RWPE2 (cell line): ENCODE data around the gene ASB3.

Experiments
- ATAC-seq: fragments of 200-7000 bp; cut with Tn5 transposase; 3 replicates; pipeline ENCODE4 v1.9.1; 2021; ENCODE audit warnings: low read depth
- DNase-seq: peaks from one replicate; pipeline ENCODE4 v3.0.0-alpha.2; 2020; ENCODE audit warnings: low spot score
- H3K27ac ChIP-seq: fragments of 450-650 bp; 2 replicates; pipeline ENCODE4 v1.5.1; 2017; ENCODE audit warnings: mild to moderate bottlenecking; ENCODE audit not compliant: poor library complexity, severe bottlenecking
- H3K27me3 ChIP-seq: fragments of 250-450 bp; sonication (Bioruptor Pico); 2 replicates; pipeline ENCODE4 v1.5.1; 2021; ENCODE audit warnings: mild to moderate bottlenecking, moderate library complexity; ENCODE audit not compliant: insufficient read depth, poor library complexity, severe bottlenecking
- H3K36me3 ChIP-seq: fragments of 250-450 bp; sonication (Bioruptor Pico); 2 replicates; pipeline ENCODE4 v1.5.1; 2020; ENCODE audit warnings: low read depth, mild to moderate bottlenecking, moderate library complexity
- H3K4me1 ChIP-seq: fragments of 250-450 bp; sonication (Bioruptor Pico); 2 replicates; pipeline ENCODE4 v1.5.1; 2021; ENCODE audit warnings: mild to moderate bottlenecking, moderate library complexity; ENCODE audit not compliant: insufficient read depth, poor library complexity, severe bottlenecking
- H3K4me3 ChIP-seq: fragments of 250-450 bp; sonication (Bioruptor Pico); 2 replicates; pipeline ENCODE4 v1.5.1; 2021; ENCODE audit warnings: mild to moderate bottlenecking, moderate library complexity; ENCODE audit not compliant: severe bottlenecking
- H3K9me3 ChIP-seq: fragments of 250-450 bp; sonication (Bioruptor Pico); 2 replicates; pipeline ENCODE4 v1.5.1; 2021; ENCODE audit warnings: mild to moderate bottlenecking, moderate library complexity; ENCODE audit not compliant: severe bottlenecking
- CTCF ChIP-seq: fragments of 450-650 bp; IDR thresholded peaks from one replicate; pipeline ENCODE4 v1.5.1; 2017; ENCODE audit warnings: mild to moderate bottlenecking, moderate library complexity; ENCODE audit not compliant: poor library complexity, severe bottlenecking

The ASB3 gene

GRCh38 chr2:53632126-53632460 lies 154.7 kb downstream of the ASB3 start:
- Histone ChIP-seq H3K4me3 (no peak overlapping the region), H3K9me3 (no peaks in the 10 kb centered on the region), H3K27ac (no peak overlapping the region), H3K4me1 (peaks cover 5% of the 10 kb centered on the region), H3K27me3 (no peaks in the 10 kb centered on the region), H3K36me3 (no peaks in the 10 kb centered on the region)
- DNase-seq (no peak), ATAC-seq (no peak)
- TF ChIP-seq CTCF, result no peak

DNA sequence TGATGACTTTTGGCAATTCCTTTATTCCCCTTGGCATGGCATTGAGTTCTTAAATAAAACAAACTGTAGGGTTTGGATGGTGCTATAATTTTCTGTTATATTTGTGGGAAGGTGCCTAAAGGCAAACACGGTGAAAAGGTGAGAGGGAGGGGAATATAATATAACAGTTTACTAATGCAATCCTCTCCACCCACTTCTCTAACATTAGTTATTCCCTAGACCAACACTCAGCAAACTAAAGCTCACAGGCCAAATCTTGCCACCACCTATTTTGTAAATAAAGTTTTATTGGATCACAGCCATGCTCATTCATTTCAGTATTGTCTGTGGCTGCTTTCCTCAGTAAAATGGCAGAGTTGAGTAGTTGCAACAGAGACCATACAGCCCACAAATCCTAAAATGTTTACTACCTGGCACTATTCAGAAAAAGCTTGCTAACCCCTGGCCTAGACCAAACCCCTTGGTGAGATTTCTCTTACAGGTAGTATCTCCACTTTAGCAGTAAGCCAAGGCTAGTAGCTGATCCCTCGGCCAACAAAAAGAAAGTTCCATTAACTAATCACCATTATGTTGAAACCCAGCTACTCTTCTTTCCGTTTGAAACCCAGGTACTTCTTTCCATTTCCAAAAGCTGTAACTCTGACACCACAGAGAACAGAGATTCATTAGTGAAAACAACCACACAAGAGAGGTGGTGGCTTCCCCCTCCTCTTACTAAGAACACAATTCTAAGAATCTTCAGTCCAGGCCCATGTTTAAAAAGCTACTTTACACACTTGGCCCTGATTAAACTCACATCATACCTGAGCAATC lies 155.2 kb downstream of the ASB3 start:
- Histone ChIP-seq H3K36me3 (no peaks in the 10 kb centered on the region), H3K4me3 (no peak overlapping the region), H3K4me1 (peaks cover 5% of the 10 kb centered on the region), H3K27ac (no peak overlapping the region), H3K27me3 (no peaks in the 10 kb centered on the region), H3K9me3 (no peaks in the 10 kb centered on the region)
- DNase-seq, result no peak
- no peak for TF ChIP-seq CTCF
- ATAC-seq, result no peak

DNA sequence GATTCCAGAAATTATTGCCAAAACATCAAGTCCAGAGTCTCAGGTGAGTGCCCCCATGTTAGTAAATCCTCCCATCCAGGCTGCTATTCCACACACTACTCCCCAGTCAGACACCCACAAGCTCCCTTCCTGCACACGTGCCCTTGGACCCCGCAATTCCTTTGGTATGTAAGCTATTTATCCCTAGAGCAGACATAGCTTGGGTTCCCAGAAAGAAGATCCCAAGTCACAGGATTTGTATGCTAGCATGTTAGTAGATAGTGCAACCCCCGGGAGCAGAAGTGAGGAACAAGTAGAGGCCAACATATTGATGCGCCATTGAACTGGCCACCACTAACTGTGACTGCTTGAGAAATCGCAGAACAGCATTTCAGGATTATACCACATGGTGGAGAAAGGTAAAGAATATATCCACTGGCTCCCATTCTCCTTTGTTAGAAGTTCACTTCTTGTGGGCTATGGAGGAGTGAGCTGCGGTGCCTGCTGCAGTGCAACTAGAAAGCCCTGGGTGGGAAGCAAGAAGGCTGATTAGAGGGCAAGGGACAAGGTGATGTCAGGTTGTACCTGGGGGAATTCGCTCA lies 156.6 kb downstream of the ASB3 start:
- Histone ChIP-seq H3K27me3 (no peaks in the 10 kb centered on the region), H3K36me3 (no peaks in the 10 kb centered on the region), H3K27ac (no peak overlapping the region), H3K4me3 (no peak overlapping the region), H3K9me3 (no peaks in the 10 kb centered on the region), H3K4me1 (peaks cover 5% of the 10 kb centered on the region)
- TF ChIP-seq CTCF, result no peak
- ATAC-seq (no peak), DNase-seq (no peak)

DNA sequence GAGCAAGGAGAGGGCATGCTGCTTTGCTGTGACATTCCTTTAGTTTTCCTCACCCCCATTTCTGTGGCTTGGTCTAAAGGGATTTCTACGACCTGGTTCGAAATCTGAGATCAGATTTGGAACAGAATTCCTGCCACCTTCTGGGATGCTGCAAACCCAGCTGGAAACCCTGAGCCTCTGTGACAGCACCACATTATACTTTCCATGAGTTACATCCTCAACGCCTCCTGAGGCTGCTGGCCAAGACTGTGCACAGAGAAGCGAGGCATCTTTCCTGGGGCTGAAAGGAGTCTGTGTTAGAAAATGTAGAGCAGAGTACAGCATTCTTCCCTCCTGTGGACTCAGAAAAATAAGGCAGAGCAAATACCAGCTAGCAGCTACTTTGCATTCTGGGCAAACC lies 157.3 kb downstream of the ASB3 start:
- ATAC-seq, result no peak
- H3K9me3 ChIP-seq, result no peaks in the 10 kb centered on the region
- no peak for DNase-seq
- H3K36me3 ChIP-seq, result no peaks in the 10 kb centered on the region
- H3K4me1 ChIP-seq, result peaks cover 5% of the 10 kb centered on the region
- H3K4me3 ChIP-seq, result no peak overlapping the region
- no peak for TF ChIP-seq CTCF
- H3K27me3 ChIP-seq, result no peaks in the 10 kb centered on the region
- H3K27ac ChIP-seq, result no peak overlapping the region

GRCh38 chr2:53629001-53629400 lies 157.8 kb downstream of the ASB3 start:
- TF ChIP-seq CTCF, result no peak
- H3K27me3 ChIP-seq, result no peaks in the 10 kb centered on the region

More at GRCh38 chr2:53629001-53629400, 157.8 kb downstream of the ASB3 start:
- peaks cover 5% of the 10 kb centered on the region for H3K4me1 ChIP-seq
- no peaks in the 10 kb centered on the region for H3K36me3 ChIP-seq
- no peak overlapping the region for H3K27ac ChIP-seq
- DNase-seq (no peak), ATAC-seq (no peak)
- H3K9me3 ChIP-seq, result no peaks in the 10 kb centered on the region
- H3K4me3 ChIP-seq, result no peak overlapping the region
